ENCODE data around the gene EPHA1.
"Not testable (repeated sequence)": the region's sequence is repeated elsewhere in the genome, so short reads cannot be mapped to it uniquely, and the experiment has no call there.

EPHA1 gene

GRCh38 chr7:143429770-143430698 lies 21.4 kb upstream of the EPHA1 start:
- DNase-seq, result no peak

GRCh38 chr7:143426479-143427142 lies 18.0 kb upstream of the EPHA1 start:
- no peak for DNase-seq

GRCh38 chr7:143424476-143424875 lies 15.8 kb upstream of the EPHA1 start:
- DNase-seq, result not testable (repeated sequence)

- no peak for DNase-seq
These were observed 13.4 kb upstream of the EPHA1 start for GRCh38 chr7:143422033-143422432.

- DNase-seq, result not testable (repeated sequence)
These were observed 12.0 kb upstream of the EPHA1 start for GRCh38 chr7:143420624-143421023.

- no peak for DNase-seq
These were observed 11.2 kb upstream of the EPHA1 start for GRCh38 chr7:143419880-143420279.

GRCh38 chr7:143418681-143419458 lies 10.2 kb upstream of the EPHA1 start:
- no peak for DNase-seq

- DNase-seq, result no peak
These were observed 9.2 kb upstream of the EPHA1 start for GRCh38 chr7:143417734-143418383.

- DNase-seq, result peak; percentile 30
These were observed 8.0 kb upstream of the EPHA1 start for GRCh38 chr7:143416565-143417149.

GRCh38 chr7:143415742-143416397 lies 7.2 kb upstream of the EPHA1 start:
- DNase-seq, result no peak

- not testable (repeated sequence) for DNase-seq
These were observed 6.6 kb upstream of the EPHA1 start for GRCh38 chr7:143415209-143415608.

- no peak for DNase-seq
These were observed 4.5 kb upstream of the EPHA1 start for GRCh38 chr7:143413123-143413522.

- DNase-seq, result no peak
These were observed 3.5 kb upstream of the EPHA1 start for GRCh38 chr7:143411976-143412708.

- no peak for DNase-seq
These were observed 1.9 kb upstream of the EPHA1 start for GRCh38 chr7:143410521-143411004.

- DNase-seq, result no peak
These were observed 387 bp downstream of the EPHA1 start for GRCh38 chr7:143408252-143408685.

GRCh38 chr7:143407287-143408251 lies 1.1 kb downstream of the EPHA1 start:
- no peak for DNase-seq

GRCh38 chr7:143406002-143406357 lies 2.7 kb downstream of the EPHA1 start:
- DNase-seq, result no peak

GRCh38 chr7:143405173-143406001 lies 3.3 kb downstream of the EPHA1 start:
- DNase-seq, result no peak

- not testable (repeated sequence) for DNase-seq
These were observed 6.4 kb downstream of the EPHA1 start for GRCh38 chr7:143402233-143402632.
